Measurements from ENCODE around the gene MAP3K1.
A peak's percentile ranks its signal among the peaks of the same experiment; 100 is the strongest.

The MAP3K1 gene

DNA sequence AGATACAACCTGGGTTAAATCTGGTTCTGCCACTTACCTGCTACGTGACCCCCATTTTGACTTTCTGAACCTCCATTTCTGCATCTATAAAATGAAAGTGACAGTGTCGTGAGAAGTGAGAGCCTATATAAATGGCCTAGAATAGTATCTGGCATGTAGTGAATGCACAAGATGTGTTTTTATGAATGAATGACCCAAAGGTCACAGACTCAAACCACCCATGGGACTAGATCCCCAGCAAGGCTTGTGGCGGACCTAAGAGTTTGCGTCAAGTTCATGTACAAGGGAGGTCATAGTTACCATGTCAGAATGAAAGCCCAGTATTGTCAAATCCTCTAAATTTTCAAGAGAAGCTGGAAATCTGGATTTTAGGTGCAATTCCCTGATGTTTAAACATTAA is 82.9 kb downstream of the MAP3K1 start:
- H3K4me1 Mint-ChIP-seq = peaks cover 4% of the 10 kb centered on the region
- H3K9me3 Mint-ChIP-seq = no peaks in the 10 kb centered on the region
- H3K27ac Mint-ChIP-seq = peak overlapping the region; percentile 20
- H3K4me3 Mint-ChIP-seq = no peak overlapping the region
- no peaks in the 10 kb centered on the region for H3K27me3 Mint-ChIP-seq
- peaks cover 7% of the 10 kb centered on the region for H3K36me3 Mint-ChIP-seq

DNA sequence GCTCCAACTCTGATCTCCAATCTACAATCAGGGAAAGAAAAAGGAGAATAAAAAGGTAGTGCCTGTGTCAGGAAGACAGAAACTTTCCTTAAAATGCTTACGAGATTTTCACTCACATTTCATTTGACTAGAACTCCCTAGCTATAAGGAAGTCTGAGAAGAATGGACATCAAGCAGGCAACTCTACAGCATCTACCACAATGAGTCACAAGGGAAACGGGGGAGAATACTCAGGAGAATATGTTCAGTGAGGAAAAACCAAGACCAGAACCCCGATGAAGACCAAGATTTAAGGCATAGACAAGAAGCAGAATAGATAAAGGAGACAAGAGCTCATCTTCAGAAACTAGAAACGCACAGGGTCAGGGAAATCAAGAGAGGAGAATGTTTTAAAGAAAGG is 85.0 kb downstream of the MAP3K1 start:
- no peaks in the 10 kb centered on the region for H3K36me3 Mint-ChIP-seq
- H3K27me3 Mint-ChIP-seq = no peaks in the 10 kb centered on the region
- H3K4me1 Mint-ChIP-seq = no peaks in the 10 kb centered on the region
- no peak overlapping the region for H3K4me3 Mint-ChIP-seq
- no peak overlapping the region for H3K27ac Mint-ChIP-seq
- no peaks in the 10 kb centered on the region for H3K9me3 Mint-ChIP-seq

DNA sequence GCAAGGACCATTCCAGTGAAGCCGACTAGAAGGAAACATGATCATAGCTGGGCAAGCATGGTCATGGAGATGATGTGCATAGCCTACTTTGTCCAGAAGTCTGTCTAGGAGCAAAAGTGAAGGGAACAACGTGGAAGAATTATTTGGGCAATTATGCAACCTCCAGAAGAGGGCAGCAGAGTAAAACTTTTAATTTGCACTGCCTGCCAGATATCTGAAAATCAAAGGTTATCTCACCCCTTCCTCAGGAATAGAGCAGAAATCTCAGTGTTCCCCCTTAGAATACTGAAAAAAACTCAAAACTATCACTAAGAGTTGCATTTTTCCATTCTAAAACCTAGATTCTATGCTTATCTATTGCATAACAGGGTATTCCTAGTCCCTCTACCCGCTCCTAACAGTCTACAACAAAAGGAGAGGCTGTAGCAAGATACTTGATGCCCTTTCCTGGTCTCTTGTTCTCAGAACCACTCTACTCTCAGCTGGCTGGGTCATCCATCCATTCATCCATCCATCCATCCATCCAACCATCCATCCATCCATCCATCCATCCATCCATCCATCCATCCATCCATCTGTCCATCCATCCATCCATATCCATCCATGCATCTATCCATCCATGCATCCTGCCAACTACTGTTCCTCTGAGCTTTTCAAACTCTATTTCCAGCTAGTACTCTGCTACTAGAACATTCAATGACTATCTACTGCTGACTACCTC is 85.7 kb downstream of the MAP3K1 start:
- no peaks in the 10 kb centered on the region for H3K27me3 Mint-ChIP-seq
- no peak overlapping the region for H3K4me3 Mint-ChIP-seq
- no peaks in the 10 kb centered on the region for H3K4me1 Mint-ChIP-seq
- no peak overlapping the region for H3K27ac Mint-ChIP-seq
- H3K9me3 Mint-ChIP-seq = no peaks in the 10 kb centered on the region
- H3K36me3 Mint-ChIP-seq = no peaks in the 10 kb centered on the region

DNA sequence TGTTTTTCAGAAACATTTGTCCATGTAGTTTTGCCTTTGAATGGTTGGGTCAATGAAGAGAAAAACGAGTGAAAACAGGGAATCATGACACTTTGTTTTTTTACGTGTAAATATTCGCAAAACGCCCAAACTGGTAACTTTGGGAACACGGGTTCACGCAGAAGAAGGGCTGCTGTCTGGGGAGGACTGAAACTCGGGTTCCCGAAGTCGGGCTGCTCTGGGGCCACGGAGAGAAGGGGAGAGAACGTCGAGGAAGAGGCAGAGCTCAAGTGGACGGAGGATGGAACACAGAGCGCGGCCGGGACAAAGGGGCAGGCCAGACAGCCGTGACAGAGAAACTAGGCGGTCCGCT is 93.6 kb downstream of the MAP3K1 start:
- peaks cover 22% of the 10 kb centered on the region for H3K4me1 Mint-ChIP-seq
- no peaks in the 10 kb centered on the region for H3K9me3 Mint-ChIP-seq
- no peaks in the 10 kb centered on the region for H3K36me3 Mint-ChIP-seq

DNA sequence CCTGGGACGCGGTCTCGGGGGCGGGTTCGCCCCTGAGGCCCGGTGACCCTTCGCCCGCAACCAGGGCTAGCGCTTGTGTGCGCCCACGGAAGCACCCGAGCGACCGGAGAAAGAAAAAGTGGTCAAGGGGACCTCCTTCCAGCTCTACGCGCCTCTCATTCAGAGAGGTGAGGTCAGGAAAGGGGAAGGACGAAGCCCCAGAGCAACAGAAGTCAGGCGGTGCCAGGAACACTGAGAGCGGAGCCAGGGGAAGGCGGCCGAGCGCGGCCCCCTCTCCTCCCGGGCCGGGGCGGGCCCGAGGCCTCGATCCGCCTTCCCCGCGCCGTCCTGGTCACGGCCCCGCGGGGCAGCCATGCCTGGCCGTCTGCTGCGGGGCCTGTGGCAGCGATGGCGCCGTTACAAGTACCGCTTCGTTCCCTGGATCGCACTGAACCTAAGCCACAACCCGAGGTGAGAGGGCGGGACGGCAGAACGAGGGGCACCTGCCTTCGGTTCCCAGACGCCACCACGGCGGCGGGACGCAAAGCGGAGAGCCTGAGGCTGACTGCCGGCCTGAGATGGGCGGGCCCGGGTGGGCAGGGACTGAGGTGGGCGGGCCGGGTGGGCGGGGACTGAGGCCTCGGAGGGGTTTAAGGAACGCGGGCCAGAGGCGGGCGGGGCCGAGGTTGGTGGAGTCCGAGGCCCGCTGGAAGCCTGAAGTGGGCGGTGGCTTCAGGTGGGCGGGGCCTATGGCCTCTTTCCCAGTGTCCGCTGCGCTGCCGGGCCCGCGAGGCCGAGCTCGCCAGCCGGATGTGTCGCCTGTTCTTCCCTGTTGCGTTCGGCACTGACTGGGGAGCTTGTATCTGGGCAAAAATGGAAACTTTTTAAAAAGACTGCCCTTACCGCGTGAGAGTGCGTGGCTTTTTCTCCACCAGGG is 94.2 kb downstream of the MAP3K1 start, which contains the start of gene SETD9:
TSS of gene SETD9 (plus strand) at position 303 of the 916 bp plus-strand sequence. CDS start at position 353, 50 bp downstream.
- Mint-ChIP-seq H3K4me1 (peaks cover 22% of the 10 kb centered on the region), H3K4me3 (peak within 1 kb of the TSS; percentile 92), H3K27me3 (no peaks in the 10 kb centered on the region), H3K9me3 (no peaks in the 10 kb centered on the region), H3K27ac (peak within 1 kb of the TSS; percentile 94), H3K36me3 (no peaks in the 10 kb centered on the region)

More for the DNA sequence above, 93.6 kb downstream of the MAP3K1 start:
- H3K4me3 Mint-ChIP-seq = peak overlapping the region; percentile 92
- H3K27me3 Mint-ChIP-seq = no peaks in the 10 kb centered on the region
- peak overlapping the region; percentile 88 for H3K27ac Mint-ChIP-seq

DNA sequence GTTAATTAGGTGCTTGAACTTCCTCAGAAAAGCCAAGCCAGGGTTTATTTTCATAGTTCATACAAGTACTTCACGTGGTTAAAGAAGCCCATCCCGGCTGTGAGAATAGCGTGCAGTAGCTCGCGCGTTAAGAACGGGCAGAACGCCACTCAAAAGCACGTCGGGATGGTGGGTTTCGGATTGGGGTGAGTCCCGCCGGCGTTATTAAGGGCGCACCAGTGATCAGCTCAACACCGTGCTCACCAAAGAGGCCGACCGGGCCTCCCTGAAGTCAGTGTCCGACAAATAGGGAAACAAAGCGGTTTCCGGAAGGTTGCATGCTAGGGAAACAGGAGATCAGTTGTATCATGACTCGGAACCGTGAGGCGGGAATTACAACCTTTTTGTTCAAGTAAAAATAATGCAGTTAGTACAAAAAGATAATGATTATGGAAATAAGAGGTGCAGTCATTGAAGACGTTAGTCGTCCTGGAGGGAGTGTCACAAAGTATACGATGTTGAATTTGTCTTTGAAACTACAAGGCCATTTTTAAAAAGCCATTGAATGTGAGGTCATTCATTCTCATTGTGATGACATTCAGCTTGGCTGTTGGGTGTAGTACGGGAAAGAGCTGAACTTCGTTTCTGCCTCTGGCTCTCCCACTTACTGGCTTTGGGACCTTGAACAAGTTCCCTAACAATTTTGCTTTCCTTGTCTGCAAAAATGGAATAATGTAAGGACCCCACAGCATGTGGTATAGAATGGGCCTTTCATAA is 95.0 kb downstream of the MAP3K1 start:
- peaks cover 22% of the 10 kb centered on the region for H3K4me1 Mint-ChIP-seq
- no peaks in the 10 kb centered on the region for H3K27me3 Mint-ChIP-seq
- peak overlapping the region; percentile 92 for H3K4me3 Mint-ChIP-seq
- no peaks in the 10 kb centered on the region for H3K9me3 Mint-ChIP-seq
- no peaks in the 10 kb centered on the region for H3K36me3 Mint-ChIP-seq
- H3K27ac Mint-ChIP-seq = peak overlapping the region; percentile 94

DNA sequence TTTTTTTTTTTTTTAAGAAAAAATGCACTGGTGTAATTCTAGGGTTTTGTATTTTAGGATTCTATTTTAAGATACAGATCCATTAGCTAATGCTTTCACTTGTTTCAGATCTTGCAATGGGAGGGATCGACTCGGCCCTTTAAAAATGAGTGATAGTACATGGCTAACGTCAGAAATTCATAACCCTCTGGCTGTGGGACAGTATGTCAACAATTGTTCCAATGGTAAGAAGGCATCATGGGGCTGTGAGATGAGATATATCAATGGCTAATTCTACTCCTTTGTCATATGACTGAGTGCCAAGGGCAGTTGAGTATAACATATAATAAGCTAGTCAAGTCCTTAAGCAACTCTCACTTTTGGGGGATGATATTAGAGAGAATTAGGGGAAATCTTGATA is 98.4 kb downstream of the MAP3K1 start:
- no peak overlapping the region for H3K27ac Mint-ChIP-seq
- no peaks in the 10 kb centered on the region for H3K36me3 Mint-ChIP-seq
- H3K4me3 Mint-ChIP-seq = no peak overlapping the region
- H3K9me3 Mint-ChIP-seq = no peaks in the 10 kb centered on the region
- no peaks in the 10 kb centered on the region for H3K27me3 Mint-ChIP-seq
- peaks cover 19% of the 10 kb centered on the region for H3K4me1 Mint-ChIP-seq

DNA sequence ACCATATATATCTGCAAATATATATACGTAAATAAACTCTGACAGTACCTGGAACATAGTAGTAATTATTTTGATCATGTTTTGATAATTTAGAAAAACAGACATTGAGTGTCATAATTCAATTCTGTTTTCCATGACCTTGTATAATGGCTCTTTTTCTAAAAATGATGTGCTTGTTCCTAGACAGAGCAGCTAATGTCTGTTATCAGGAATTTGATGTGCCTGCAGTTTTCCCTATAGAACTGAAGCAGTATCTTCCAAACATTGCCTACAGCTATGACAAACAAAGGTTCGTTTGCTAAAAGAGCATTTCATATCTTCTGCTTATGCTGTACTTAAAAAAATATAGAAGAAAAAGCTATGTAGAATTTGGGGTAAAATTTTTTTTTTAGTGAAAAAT is 99.3 kb downstream of the MAP3K1 start:
- Mint-ChIP-seq H3K27me3 (no peaks in the 10 kb centered on the region), H3K36me3 (no peaks in the 10 kb centered on the region), H3K9me3 (no peaks in the 10 kb centered on the region), H3K27ac (no peak overlapping the region), H3K4me3 (no peak overlapping the region), H3K4me1 (peaks cover 16% of the 10 kb centered on the region)

DNA sequence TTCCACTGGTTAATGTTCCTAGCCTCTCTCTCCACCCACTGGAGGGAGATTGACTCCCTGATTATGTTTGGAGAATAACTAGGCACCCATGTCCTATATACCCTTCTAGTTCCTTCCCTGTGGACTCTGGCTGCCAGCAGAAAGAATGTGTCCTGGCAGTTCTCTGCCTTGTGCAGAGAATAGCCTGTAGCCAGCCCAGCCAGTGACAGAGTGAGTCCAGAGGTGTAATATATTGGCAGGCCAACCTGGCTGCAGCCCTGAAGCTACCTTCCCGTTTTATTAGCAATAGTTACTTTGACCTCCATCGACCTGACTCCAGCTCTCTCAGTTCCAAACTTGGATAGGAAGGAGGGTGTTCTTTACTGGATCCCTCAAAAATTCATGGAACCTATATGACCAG is 102.2 kb downstream of the MAP3K1 start:
- H3K9me3 Mint-ChIP-seq = no peaks in the 10 kb centered on the region
- no peak overlapping the region for H3K27ac Mint-ChIP-seq
- H3K4me1 Mint-ChIP-seq = peaks cover 8% of the 10 kb centered on the region
- no peak overlapping the region for H3K4me3 Mint-ChIP-seq
- H3K27me3 Mint-ChIP-seq = no peaks in the 10 kb centered on the region
- peaks cover under 1% of the 10 kb centered on the region for H3K36me3 Mint-ChIP-seq

DNA sequence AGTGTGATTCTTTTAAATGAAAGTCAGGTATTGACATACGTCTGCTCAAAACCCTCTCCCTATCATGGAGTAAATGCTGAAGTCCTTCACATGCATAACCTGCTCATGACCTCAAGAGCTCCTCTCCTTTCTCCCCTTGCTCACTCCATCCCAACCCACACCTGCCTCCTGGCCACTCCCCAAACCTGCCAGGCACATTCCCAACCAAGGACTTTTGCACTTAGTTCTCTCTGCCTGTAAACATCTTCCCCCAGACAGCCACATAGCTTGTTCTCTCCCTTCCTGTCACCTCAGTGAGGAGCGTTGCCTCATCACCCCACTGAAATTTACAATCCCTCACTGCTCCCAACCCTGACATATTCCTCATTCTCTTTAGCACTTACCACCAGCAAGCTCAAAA is 102.7 kb downstream of the MAP3K1 start:
- Mint-ChIP-seq H3K4me3 (no peak overlapping the region), H3K9me3 (no peaks in the 10 kb centered on the region), H3K4me1 (peaks cover 10% of the 10 kb centered on the region), H3K27me3 (no peaks in the 10 kb centered on the region), H3K36me3 (peaks cover 1% of the 10 kb centered on the region), H3K27ac (no peak overlapping the region)

DNA sequence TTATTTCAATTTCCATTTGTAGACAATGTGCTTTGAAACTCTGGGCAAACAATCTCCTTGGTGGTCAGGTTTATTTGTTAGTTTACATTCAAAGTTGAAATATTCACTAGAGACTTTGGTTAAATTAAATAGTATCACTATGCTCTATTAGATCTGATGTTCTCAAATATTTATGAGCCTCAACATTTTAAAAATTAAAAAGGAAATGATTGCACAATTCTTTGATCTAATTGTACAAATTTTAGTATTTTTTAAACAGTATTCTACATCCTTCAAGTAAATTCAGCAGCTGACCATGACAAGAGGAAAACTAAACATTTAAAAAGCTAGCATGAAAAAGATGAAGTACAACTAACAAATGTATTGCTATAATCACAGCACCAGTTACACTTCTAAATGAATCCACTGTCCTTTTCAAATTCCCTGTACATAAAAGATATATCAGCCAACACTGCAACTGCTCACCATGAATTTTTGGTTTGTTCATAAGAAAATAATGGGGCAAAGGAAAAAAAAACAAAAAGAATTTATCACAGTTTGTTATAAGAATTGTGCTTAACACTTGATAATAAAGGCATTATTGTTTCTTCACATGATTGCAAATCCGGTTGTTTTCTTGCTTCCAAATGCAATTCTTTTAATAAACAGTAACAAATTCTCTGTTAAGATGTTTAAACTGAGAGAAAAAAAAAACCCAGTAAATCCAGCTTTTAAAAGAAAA is 104.8 kb downstream of the MAP3K1 start:
- Mint-ChIP-seq H3K27ac (no peak overlapping the region), H3K36me3 (peaks cover 7% of the 10 kb centered on the region), H3K9me3 (no peaks in the 10 kb centered on the region), H3K27me3 (no peaks in the 10 kb centered on the region), H3K4me1 (peaks cover 10% of the 10 kb centered on the region), H3K4me3 (no peak overlapping the region)

DNA sequence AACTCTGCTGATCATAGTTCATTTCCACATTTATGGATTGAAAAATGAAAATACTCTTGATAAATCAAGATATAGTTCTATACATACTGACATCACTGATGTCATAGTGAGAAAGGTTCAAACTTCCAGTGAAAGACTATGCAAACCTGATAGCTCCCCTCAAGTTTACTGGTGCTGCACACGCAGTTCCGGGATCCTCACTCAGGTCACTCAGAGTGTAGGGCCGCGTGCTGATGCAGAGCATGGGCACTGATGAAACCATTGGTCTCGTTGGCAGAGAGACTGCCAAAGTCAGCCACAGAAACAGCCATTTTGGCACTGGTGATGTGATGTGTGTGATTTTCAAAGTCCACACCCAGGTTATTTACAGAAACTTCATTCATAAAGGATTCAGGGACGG is 107.6 kb downstream of the MAP3K1 start:
- no peak overlapping the region for H3K4me3 Mint-ChIP-seq
- H3K27me3 Mint-ChIP-seq = no peaks in the 10 kb centered on the region
- no peaks in the 10 kb centered on the region for H3K9me3 Mint-ChIP-seq
- H3K36me3 Mint-ChIP-seq = peaks cover 19% of the 10 kb centered on the region
- H3K27ac Mint-ChIP-seq = no peak overlapping the region
- peaks cover 10% of the 10 kb centered on the region for H3K4me1 Mint-ChIP-seq

DNA sequence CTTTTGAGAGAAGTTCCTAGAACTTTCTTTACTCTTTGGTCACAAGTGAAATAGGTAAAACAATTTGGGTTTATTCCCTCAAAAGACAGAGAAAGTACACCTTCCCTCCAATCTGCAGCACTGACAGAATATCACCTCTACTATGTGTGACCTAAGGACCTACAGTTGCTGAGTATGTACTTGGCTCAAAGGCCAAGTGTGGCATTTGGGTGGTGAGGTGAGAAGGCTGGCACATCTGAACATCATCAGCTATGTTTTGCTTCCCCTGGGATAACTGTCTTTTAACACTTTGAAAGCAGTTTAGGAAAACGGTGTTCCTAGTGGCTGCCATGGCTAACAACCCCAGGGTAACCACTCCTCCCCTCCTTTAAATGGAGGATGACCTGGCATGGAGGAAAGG is 119.0 kb downstream of the MAP3K1 start:
- no peak overlapping the region for H3K27ac Mint-ChIP-seq
- H3K27me3 Mint-ChIP-seq = no peaks in the 10 kb centered on the region
- H3K9me3 Mint-ChIP-seq = no peaks in the 10 kb centered on the region
- no peak overlapping the region for H3K4me3 Mint-ChIP-seq
- peaks cover 8% of the 10 kb centered on the region for H3K36me3 Mint-ChIP-seq
- H3K4me1 Mint-ChIP-seq = no peaks in the 10 kb centered on the region

DNA sequence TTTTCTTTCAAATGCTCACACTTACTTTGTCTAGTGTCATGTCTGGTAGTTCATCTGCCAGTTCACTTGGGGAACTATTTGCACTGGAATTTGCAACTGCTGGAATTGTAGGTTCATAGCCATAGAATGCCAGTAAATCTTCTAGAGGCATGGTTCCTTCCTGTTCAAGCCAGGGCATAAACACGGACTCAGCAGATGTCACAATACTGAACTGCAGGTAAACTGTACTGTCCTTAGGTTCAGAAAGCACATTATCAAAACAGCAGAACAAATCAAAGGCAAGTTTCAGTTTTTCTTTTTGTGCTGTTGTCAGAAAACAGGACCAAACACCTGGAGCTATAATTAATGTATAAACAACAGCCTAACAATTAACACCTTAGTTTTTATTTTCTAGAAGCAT is 123.5 kb downstream of the MAP3K1 start:
- Mint-ChIP-seq H3K27me3 (no peaks in the 10 kb centered on the region), H3K4me1 (peaks cover 12% of the 10 kb centered on the region), H3K36me3 (peaks cover 34% of the 10 kb centered on the region), H3K4me3 (no peak overlapping the region), H3K9me3 (no peaks in the 10 kb centered on the region), H3K27ac (no peak overlapping the region)

DNA sequence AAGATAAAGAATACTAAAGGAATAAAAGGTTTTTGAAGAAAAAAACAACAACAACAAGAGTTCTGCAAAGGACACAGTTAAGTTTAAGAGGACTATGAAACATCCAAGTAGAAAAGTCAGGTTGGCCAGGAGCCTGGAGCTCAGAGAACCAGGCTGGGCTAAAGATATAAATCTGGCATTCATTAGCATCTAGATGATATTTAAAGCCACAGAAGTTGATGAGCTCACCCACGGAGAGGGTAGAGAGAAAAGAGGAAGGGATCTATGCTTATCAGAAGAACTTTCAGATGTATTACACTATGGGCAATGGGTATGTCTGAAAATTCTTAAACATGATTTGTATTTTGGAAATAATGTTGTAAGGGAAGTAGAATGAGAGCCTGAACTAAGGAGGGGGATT is 126.6 kb downstream of the MAP3K1 start:
- Mint-ChIP-seq H3K9me3 (no peaks in the 10 kb centered on the region), H3K4me3 (no peak overlapping the region), H3K27me3 (no peaks in the 10 kb centered on the region), H3K4me1 (peaks cover 12% of the 10 kb centered on the region), H3K36me3 (peaks cover 35% of the 10 kb centered on the region), H3K27ac (no peak overlapping the region)
